Epithelial cell of proximal tubule (primary cell): ENCODE measurements around the gene MCRIP1. TPM values are rescaled to one million over a fixed set of nuclear protein-coding genes. Genes with fewer than 3 reads are reported as not detected.

ENCODE experiments used
- DNase-seq: peaks from one replicate; pipeline ENCODE4 v3.0.0-alpha.2; 2011; ENCODE audit warnings: low read depth
- H3K4me3 ChIP-seq: 2 replicates; pipeline ENCODE4 v1.5.1; 2011; ENCODE audit warnings: low read depth, mild to moderate bottlenecking, low read length
- CTCF ChIP-seq: conservative IDR thresholded peaks from 2 replicates; pipeline ENCODE4 v1.5.1; 2012; ENCODE audit warnings: low read depth, mild to moderate bottlenecking, low read length
- total RNA-seq: library from RNA; depleted of rRNA; stranded (reverse); fragments of >200 nt; gene quantifications from 2 replicates; pipeline ENCODE4 v1.2.3, GENCODE V29; 2015

Gene MCRIP1
- total RNA-seq, 1 donor from 2014 or later, result 153 TPM

GRCh38 chr17:81822996-81823819, 9.9 kb downstream of the MCRIP1 start:
- no peak overlapping the region for H3K4me3 ChIP-seq
- TF ChIP-seq CTCF, result no peak
- no peak for DNase-seq

GRCh38 chr17:81822312-81822637, 10.8 kb downstream of the MCRIP1 start:
- DNase-seq, result no peak

GRCh38 chr17:81821603-81822311, 11.3 kb downstream of the MCRIP1 start:
- peak; percentile 71 for TF ChIP-seq CTCF
- H3K4me3 ChIP-seq, result no peak overlapping the region
- no peak for DNase-seq

More at GRCh38 chr17:81822312-81822637, 10.8 kb downstream of the MCRIP1 start:
- H3K4me3 ChIP-seq, result no peak overlapping the region
- no peak for TF ChIP-seq CTCF

- DNase-seq, result no peak
- TF ChIP-seq CTCF, result no peak
- no peak overlapping the region for H3K4me3 ChIP-seq
These were observed 11.9 kb downstream of the MCRIP1 start for GRCh38 chr17:81821147-81821546.

GRCh38 chr17:81819708-81820107, 13.4 kb downstream of the MCRIP1 start:
- DNase-seq, result no peak
- TF ChIP-seq CTCF, result no peak
- H3K4me3 ChIP-seq, result no peak overlapping the region

- H3K4me3 ChIP-seq, result no peak overlapping the region
- no peak for DNase-seq
- TF ChIP-seq CTCF, result no peak
These were observed 15.3 kb downstream of the MCRIP1 start for GRCh38 chr17:81817758-81818147.
